ENCODE results near the gene PMEL.

The PMEL gene

DNA sequence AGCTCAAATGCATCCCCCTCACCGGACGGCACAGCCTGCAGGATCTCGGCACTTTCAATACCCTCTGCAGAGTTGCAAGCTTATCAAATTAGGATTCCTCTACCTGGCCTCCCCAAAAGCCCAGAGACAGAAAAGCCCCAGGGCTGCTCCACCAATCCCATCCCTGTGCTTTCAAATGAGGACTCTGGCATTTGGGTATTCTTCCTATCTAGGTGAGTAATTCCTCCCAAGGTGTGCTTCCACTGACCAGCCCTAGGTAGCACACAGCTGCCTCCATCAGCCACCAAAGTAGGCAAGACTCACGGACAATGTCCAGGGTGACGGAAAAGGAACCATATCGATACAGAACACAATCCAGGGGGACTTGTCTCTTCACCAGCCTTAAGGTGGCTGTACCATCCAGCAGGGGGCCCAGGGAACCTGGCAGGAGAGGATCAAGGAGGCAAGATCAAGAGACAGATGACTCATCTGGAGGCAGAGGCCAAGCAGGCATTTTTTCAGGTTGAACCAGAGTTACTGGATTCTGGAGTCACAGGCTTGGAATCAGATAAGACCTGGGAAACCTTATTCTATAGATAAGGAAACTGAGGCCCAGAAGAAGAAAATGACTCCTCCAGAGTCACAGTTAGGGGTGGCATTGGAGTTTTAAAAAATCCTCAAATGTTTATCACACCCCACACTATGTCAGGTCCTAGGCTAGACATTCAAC lies 9.9 kb downstream of the PMEL start:
- H3K4me3 ChIP-seq (ENCODE audit: low read length) = no peak overlapping the region
- peak; percentile 63 for DNase-seq (ENCODE audit: low read depth, low spot score)

DNA sequence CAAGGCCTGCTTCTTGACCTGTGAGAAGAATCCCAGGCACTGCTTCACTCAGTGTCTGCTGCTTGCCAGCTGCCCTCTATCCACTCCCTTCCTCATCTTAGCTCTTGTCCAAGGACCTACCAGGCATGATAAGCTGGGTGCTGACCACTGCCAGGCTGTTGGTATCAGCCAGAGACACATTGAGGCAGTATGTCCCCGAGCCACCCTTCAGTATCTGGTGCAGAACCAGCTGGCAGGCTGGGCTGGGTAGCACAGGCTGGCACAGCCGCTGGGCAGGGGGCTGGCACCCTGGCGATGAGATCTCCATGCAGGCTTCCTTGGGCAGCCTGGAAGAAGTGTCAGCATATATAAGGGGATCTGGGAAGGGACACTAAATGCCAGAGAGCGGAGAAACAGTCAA lies 10.5 kb downstream of the PMEL start:
- no peak for DNase-seq (ENCODE audit: low read depth, low spot score)

DNA sequence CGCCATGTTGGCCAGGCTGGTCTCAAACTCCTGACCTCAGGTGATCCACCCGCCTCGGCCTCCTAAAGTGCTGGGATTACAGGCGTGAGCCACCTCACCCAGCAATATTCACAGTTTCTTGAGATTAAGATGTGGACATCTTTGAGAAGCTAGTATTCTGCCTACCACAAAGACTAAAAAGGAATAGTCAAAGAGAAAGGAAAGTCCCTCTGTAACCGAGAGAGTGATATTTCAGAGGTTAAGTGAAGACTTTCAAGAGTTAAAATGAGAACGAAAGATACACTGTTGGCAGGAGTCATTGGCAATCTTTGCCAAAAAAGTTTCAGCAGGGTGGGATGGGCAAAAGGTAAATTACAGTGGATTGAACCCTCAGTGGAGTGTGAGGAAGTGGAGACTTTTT lies 19.3 kb downstream of the PMEL start:
- DNase-seq (ENCODE audit: low read depth, low spot score) = no peak
- H3K4me3 ChIP-seq (ENCODE audit: low read length) = no peak overlapping the region

More for the DNA sequence above, 10.5 kb downstream of the PMEL start:
- H3K4me3 ChIP-seq (ENCODE audit: low read length) = no peak overlapping the region

DNA sequence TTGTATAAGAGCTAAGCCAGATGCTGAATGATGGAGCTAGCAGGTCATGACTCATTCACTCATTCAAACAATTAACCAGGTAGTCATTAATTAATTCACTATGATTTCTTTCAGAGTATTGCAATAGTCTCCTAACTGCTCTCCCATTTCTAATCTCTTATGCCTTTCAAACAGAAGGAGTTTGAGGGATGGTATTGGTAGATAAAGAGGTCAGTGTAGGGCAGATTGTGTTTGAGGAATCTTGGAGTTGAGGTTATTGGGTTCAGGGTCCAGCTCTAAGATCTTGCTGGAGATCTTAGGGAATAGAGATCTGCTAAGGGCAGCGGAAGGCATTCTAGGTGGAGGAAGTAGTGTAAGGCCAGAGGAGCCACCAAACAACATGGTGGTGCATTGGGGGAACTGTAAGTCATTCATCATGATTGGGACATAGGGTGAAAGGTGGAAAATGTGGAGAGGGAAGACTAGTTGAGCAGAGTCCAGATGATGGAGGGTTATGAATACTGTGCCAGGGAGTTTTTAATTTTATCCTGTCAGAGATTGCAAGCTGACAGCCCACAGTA lies 23.2 kb downstream of the PMEL start:
- no peak for DNase-seq (ENCODE audit: low read depth, low spot score)
- H3K4me3 ChIP-seq (ENCODE audit: low read length) = no peak overlapping the region

DNA sequence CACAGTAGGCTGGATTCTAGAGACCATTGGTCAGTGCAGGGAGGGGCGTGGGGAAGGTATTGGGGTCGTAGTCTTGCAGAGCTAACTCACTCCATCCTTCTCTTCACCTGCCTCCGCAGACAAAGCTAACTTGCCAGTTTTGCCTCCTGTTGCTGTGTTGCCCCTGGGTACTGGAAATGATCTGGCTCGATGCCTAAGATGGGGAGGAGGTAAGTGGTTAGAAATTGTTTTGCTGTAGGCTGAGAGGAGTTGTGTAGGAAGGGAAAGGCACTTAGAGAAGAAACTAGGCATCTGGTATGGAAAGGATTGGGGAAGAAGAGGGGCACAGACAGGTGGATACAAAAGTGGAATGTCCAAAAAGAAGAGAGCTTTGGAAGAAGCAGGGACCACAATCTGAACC lies 23.8 kb downstream of the PMEL start:
- no peak overlapping the region for H3K4me3 ChIP-seq (ENCODE audit: low read length)
- DNase-seq (ENCODE audit: low read depth, low spot score) = no peak

DNA sequence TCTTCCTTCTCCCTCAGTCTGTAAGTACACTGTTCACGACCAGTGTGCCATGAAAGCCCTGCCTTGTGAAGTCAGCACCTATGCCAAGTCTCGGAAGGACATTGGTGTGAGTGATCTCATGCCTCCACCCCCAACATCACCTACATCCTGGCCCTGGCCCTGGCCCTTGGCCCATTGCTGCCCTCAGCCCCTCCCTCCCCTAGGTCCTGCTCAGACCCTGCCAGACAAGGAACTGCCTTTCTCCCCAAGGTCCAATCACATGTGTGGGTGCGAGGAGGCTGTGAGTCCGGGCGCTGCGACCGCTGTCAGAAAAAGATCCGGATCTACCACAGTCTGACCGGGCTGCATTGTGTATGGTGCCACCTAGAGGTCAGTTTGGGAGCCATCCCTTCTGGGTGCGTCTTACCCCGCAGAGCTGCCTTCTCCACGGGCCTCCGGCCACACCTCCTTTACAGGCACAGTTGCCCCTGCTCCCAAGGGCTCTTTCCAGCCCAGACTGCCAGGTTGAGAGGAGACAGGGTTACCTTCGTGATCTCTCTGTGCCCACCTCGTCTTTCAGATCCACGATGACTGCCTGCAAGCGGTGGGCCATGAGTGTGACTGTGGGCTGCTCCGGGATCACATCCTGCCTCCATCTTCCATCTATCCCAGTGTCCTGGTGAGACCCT lies 25.6 kb downstream of the PMEL start:
- peak; percentile 69 for DNase-seq (ENCODE audit: low read depth, low spot score)
- no peak overlapping the region for H3K4me3 ChIP-seq (ENCODE audit: low read length)

DNA sequence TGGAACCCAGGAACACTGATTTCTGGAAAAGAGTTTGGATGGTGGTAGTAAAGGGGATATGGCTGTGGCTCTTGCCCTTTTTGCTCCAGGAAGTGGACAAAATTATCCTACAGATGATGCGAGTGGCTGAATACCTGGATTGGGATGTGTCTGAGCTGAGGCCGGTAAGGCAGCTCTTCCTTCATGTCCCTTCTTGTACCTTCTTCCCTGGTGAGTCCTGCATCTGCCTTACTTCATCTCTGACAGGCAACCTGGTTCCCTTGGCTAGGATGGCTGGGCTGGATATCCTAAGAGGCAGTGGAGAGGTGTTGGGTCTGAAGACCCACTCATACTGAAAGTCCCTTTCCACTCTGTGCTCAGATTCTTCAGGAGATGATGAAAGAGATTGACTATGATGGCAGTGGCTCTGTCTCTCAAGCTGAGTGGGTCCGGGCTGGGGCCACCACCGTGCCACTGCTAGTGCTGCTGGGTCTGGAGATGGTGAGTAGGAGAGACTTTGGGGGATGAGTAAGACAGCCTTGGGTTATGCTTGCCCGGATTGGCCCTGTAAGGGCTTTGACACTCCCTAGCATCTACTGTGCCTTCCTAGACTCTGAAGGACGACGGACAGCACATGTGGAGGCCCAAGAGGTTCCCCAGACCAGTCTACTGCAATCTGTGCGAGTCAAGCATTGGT lies 26.9 kb downstream of the PMEL start:
- no peak for DNase-seq (ENCODE audit: low read depth, low spot score)
- H3K4me3 ChIP-seq (ENCODE audit: low read length) = no peak overlapping the region

DNA sequence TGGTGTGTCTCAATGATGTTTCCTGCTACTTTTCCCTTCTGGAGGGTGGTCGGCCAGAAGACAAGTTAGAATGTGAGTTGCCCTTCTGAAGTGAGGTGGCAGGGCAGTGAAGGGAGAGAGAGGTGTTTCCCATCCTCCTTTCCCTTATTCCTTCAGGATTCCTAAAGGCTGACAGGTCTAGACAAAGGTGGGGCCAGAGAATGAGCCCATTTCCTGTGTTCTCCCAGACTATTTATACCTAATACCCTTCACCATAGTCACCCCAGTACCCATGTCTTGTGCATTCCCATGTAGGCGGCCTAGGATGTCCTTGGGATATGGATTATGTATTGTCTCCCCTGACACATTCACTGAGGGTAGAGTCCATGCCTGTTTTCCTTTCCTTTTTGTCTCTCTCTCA lies 27.9 kb downstream of the PMEL start:
- H3K4me3 ChIP-seq (ENCODE audit: low read length) = no peak overlapping the region
- no peak for DNase-seq (ENCODE audit: low read depth, low spot score)

DNA sequence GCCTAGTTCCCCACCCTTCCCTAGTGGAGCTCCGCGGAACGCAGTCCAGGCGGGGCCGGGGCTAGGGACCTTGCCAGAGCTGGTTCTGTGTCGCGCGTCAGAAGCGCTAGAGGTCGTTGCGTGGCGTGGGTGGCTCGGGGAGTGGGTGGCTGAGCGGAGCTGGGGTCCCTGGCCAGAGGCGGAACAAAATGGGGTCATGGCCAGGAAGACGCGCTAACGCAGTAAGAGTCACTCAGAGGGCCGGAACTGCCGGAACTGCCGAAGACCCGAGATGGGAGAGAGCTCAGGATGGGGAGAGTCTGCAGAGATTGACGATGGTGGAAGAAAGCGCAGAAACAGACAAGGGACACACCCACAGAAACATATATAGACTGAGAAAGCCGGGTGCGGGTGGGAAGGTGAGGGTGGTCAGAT lies 30.1 kb downstream of the PMEL start:
- no peak for DNase-seq (ENCODE audit: low read depth, low spot score)
- H3K4me3 ChIP-seq (ENCODE audit: low read length) = no peak overlapping the region

DNA sequence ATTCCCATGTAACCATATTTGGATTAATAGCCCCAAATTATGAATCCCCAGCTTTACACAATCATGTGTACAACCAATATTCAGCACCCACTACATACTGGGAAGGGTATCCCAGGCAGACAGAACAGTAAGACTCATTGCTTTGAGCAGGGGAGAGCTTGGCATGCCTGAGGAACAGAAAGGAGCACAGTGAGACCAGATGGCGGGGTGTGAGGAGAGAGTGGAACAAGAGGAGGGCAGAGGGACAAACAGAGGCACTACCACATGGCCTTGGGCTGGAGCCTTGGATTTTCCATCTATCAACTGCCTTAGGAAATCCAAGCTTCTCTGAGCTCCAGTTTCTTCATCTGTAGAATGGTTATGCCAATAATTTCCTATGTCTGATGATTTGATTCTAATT lies 31.1 kb downstream of the PMEL start:
- no peak overlapping the region for H3K4me3 ChIP-seq (ENCODE audit: low read length)
- no peak for DNase-seq (ENCODE audit: low read depth, low spot score)

DNA sequence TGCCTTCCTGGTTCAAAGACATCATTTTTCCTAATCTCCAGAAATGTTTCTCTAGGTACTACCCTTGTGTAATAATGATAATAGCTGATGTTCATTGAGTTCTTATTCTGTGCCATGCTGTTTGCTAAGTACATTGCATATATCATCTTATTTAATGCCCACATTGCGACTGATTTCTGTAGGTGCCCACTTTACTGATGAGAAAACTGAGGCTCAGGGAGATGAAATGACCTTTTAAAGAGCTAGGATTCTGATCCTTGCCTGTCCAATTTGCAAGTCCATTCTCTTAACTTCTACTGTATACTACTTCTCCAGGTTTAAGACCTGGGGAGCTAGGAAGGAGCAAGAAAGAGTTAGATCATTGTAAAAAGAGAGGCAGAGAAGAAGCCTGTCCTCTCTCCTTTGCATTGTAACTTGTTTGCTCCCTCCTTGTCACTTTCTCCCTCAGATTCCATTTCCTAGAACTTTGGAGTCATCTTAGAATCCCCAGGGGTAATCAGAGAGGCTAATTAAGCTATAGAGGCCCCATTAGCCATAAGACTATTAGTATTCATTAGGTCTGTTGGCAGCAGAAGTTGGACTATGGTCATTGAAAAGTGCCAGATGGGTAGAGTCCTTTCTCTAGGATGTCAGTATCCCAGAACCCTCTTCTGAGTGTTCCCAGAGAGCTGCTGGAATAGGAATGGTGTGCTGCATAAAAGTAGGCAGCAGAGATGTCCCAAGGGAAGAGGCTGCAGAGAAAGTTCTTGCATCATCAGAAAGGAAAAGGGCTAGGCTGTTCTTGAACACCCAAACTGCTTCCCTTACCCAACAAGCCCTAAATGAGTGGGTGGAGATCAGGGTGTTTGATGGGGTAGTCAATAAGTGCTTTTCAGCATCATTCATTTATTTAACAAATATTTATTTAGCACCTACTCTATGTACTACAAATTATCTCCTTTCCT lies 31.8 kb downstream of the PMEL start:
- no peak overlapping the region for H3K4me3 ChIP-seq (ENCODE audit: low read length)
- DNase-seq (ENCODE audit: low read depth, low spot score) = no peak

DNA sequence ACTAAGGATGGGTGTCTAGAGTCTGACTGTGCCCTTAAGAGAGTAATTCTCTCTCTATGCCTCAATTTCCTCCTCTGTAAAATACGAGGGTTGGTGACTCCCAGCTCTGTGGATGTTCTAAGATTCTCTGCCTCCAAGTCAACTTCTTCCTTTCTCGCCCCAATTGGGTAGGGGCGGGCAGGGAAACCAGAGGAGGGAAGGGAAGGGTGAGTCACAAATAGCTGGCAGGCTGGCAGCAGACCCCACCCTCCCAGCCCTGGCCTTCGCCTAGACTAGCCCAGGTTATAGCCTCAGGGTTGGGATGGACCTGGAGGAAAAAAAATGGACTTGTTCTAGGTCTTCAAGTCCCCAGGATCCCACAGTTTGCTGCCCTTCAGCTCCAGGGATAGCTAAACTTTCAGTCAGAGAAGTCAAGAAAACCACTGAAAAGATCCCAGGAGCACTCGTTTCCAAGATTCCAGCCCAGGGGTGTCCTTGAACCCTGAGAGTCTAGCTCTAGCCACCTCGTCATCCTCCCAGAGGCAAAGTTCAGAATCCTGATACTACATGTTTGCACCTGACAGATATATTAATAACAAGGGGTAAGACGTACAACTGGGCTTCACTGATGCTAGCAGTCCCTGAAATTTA lies 32.6 kb downstream of the PMEL start:
- H3K4me3 ChIP-seq (ENCODE audit: low read length) = no peak overlapping the region
- no peak for DNase-seq (ENCODE audit: low read depth, low spot score)

DNA sequence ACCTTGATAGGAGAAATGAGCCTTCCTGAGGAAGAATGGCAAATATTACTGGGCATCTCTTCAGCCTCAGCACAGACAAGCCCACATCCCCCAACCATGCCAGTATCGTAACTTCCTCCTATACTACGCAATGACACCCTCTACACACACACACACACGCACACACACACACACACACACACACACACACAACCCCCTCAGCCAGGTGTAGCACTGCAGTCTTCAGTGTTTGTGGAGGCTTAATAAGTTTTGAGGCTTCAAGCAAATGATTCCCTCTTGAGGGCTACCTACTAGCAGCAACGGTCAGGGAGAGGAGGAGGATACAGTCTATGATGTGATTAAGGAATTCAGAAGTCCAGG lies 33.3 kb downstream of the PMEL start:
- peak; percentile 55 for DNase-seq (ENCODE audit: low read depth, low spot score)
- peak overlapping the region; percentile 63 for H3K4me3 ChIP-seq (ENCODE audit: low read length)

DNA sequence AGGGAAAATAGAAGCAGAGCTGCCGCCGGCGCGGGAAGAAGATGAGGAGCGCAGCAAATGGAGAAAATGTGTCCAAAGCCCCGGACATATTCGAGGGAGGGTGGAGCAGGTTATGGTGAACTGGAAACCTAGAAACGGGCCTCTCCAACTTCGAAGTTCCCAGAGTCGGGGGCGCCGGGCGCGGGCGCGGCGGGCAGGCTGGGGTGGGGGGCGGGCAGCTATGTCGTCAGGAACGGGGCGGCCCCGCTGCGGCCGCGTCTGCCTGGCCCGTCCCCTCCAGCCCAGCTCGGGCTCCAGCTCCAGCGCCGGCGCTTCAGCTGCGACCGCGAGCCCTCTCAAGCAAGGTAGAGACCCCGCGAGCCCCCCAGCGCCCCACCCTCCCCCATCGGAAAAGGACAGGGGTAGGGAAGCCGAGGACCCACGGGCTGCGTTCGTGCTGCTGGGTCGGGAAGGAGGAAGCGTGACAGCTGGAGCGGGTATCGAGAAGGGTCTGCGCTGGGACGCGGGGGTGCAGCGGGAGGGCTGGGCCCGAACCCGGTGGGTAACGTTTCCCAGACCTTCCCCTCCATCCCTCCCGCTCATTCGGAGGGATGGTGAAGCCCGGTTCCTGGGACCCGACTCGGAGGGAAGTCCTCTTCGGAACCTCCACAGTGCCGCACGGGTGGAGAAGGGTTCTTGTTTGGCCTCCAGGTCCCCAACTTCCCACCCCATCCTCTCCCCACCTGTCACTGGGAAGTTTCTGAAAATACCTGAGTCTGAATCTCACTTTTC lies 33.9 kb downstream of the PMEL start:
- DNase-seq (ENCODE audit: low read depth, low spot score) = no peak
- peak overlapping the region; percentile 63 for H3K4me3 ChIP-seq (ENCODE audit: low read length)

DNA sequence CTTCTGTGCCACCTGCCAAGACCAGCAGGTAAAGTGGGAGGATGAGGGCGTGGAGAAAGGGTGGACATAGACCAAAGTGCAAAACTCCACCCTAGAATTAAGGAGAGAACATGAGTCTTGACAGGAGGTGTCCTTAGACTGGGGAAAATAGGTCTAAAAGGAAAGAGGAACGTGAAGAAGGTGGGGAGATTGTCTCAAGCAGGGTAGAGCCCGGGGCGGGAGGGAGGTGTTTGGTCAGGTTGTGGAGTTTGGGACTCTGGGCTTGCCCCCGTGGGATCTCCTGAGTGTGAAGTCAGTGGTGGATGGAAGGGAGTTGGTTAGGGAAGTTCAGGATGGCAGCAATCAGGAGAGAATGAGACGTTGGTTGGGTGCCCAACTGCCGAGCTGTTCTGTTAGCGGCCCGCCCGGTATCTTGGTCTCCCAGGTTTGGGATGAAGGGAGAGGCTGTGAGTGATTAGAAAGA lies 34.5 kb downstream of the PMEL start:
- peak overlapping the region; percentile 63 for H3K4me3 ChIP-seq (ENCODE audit: low read length)
- no peak for DNase-seq (ENCODE audit: low read depth, low spot score)

DNA sequence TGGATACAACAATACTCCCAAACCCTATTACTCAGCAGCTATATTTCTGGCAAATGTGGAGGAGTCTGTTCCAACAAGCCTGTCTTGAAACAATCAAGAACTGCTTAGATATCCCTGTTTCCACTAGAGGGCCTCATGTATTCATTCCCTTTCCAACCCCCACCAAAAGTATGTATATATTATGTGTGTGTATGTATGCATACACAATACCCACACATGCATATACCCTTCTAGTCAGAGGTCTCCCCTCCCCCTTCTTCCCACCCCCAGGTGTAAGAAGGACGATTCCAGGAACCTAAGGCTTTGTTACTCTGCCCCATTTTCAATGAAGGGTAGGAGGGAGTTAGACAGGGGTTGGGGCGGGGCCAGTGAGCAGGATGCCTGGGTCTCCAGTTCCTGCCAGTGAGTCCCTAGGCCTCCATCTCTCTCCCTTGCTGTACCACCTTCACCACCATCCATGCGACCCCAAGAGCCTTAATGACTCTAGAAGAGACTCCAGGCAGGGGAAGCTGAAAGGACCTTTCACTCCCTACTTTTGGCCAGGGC lies 35.0 kb downstream of the PMEL start, which contains the start of gene DGKA:
Gene DGKA (plus strand): TSS at position 392 of the 546 bp plus-strand sequence. CDS start 5,342 bp downstream, outside the sequence.
- H3K4me3 ChIP-seq (ENCODE audit: low read length) = peak within 1 kb of the TSS; percentile 63
- DNase-seq (ENCODE audit: low read depth, low spot score) = peak; percentile 96

DNA sequence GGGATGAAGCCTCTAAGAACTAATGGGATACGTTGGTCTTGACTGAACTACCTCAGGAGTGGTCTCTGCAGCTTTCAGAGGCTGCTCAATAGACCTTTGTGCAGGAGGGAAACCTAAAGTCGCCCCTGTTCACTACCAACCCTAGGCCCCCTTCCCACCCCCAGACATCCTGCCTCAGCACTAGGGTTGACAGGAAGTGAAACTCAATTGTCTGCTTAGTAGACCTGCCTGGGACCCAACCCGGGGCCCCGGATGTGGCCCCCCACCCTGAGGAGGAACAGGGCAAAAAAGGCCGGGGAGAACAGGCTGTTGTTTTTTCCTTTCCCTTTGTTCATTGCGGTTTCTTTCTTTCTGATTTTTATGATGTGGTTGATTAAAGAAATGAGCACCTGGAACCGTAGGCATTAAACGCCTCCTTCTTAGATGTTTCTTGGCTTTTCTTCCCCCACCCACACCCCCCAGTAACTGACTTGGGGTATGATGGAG lies 36.5 kb downstream of the PMEL start:
- H3K4me3 ChIP-seq (ENCODE audit: low read length) = peak overlapping the region; percentile 99

More for the DNA sequence above, 36.5 kb downstream of the PMEL start:
- DNase-seq (ENCODE audit: low read depth, low spot score) = peak; percentile 99
